Lung microvascular endothelial cell (primary cell): ENCODE results near the gene RAC3. TPM values are rescaled to one million over a fixed set of nuclear protein-coding genes. Genes with fewer than 3 reads are reported as not detected.

ENCODE experiments used
- DNase-seq, 2 donors: peaks; one replicate each; pipeline versions ENCODE4 v3.0.0 to v3.0.0-alpha.2; 2010; ENCODE audit warnings: low read depth in 2 of 2
- total RNA-seq: library from RNA; depleted of rRNA; stranded (reverse); fragments of >200 nt; gene quantifications from 2 replicates; pipeline ENCODE4 v1.2.1, GENCODE V29; 2014

Gene RAC3
- total RNA-seq, 1 donor from 2014 or later = 9.7 TPM

GRCh38 chr17:81998691-81999438 is 32.6 kb upstream of the RAC3 start:
- DNase-seq = no peak

GRCh38 chr17:81999587-81999975 is 31.9 kb upstream of the RAC3 start:
- DNase-seq = no peak

GRCh38 chr17:81999976-82000802 is 31.3 kb upstream of the RAC3 start:
- DNase-seq = no peak

- DNase-seq = no peak
Observed at GRCh38 chr17:82000803-82001570, 30.5 kb upstream of the RAC3 start.

GRCh38 chr17:82001571-82002056 is 29.9 kb upstream of the RAC3 start:
- no peak for DNase-seq

- peak; percentile 58 to 90 for DNase-seq
Observed at GRCh38 chr17:82003411-82004381, 27.8 kb upstream of the RAC3 start.

- DNase-seq = no peak
Observed at GRCh38 chr17:82004517-82005455, 26.7 kb upstream of the RAC3 start.

- DNase-seq = no peak
Observed at GRCh38 chr17:82005701-82006348, 25.7 kb upstream of the RAC3 start.

GRCh38 chr17:82006468-82007227 is 24.8 kb upstream of the RAC3 start:
- no peak for DNase-seq

GRCh38 chr17:82007228-82007494 is 24.3 kb upstream of the RAC3 start:
- no peak for DNase-seq

GRCh38 chr17:82007495-82008257 is 23.8 kb upstream of the RAC3 start:
- no peak for DNase-seq

GRCh38 chr17:82008258-82008940 is 23.1 kb upstream of the RAC3 start:
- no peak for DNase-seq

- no peak for DNase-seq
Observed at GRCh38 chr17:82008941-82009405, 22.5 kb upstream of the RAC3 start.

GRCh38 chr17:82009413-82009812 is 22.1 kb upstream of the RAC3 start:
- no peak for DNase-seq

GRCh38 chr17:82010575-82011525 is 20.6 kb upstream of the RAC3 start:
- DNase-seq = no peak

GRCh38 chr17:82011617-82012187 is 19.8 kb upstream of the RAC3 start:
- DNase-seq = no peak
